B cell (primary cell): ENCODE results near the gene FCRL2. TPM values are rescaled to one million over a fixed set of nuclear protein-coding genes. Genes with fewer than 3 reads are reported as not detected.

Source experiments
- ATAC-seq: fragments of 200-7000 bp; cut with Tn5 transposase; one replicate; pipeline ENCODE4 v1.10.0; 2021; ENCODE audit warnings: low read depth, mild to moderate bottlenecking, moderate number of reproducible peaks, moderate library complexity
- CTCF ChIA-PET: fragments of 350-600 bp; sonication (Branson Sonifier 250); formaldehyde crosslinking; loops from one replicate; lab custom pipeline; 2021; ENCODE audit warnings: antibody characterized with exemption, inconsistent platforms; lab: Charles Lee
- POLR2A ChIA-PET: fragments of 350-600 bp; sonication (Branson Sonifier 250); formaldehyde crosslinking; loops from one replicate; lab custom pipeline; 2021; ENCODE audit warnings: antibody characterized with exemption; lab: Charles Lee
- DNase-seq: peaks from one replicate; pipeline ENCODE4 v3.0.0; 2013
- H2AFZ ChIP-seq: 2 replicates; pipeline ENCODE4 v1.6.1; 2012; ENCODE audit warnings: mild to moderate bottlenecking, low read depth, low read length; ENCODE audit not compliant: insufficient read depth, poor library complexity, severe bottlenecking
- H3K27ac ChIP-seq, 2 donors: 1 replicate in 1 of 2; 2 replicates in 1 of 2; pipeline ENCODE4 v1.5.1; 2012 to 2013; ENCODE audit warnings: low read length in 2 of 2, mild to moderate bottlenecking in 2 of 2, moderate library complexity in 1 of 2
- H3K27me3 ChIP-seq, 4 experiments: fragments of 200-600 bp in 1 of 4; sonication (generic) in 1 of 4; replicated peaks in 1 of 4; 1 replicate in 2 of 4; 2 replicates in 2 of 4; pipeline versions ENCODE4 v1.6.1 to v1.7.0; 2013 to 2016; ENCODE audit warnings: low read length in 3 of 4, mild to moderate bottlenecking in 2 of 4, mixed read lengths in 1 of 4, moderate library complexity in 1 of 4; ENCODE audit not compliant: insufficient read depth in 4 of 4, control insufficient read depth in 3 of 4; ENCODE audit errors: control extremely low read depth in 1 of 4
- H3K36me3 ChIP-seq, 2 experiments: replicated peaks in 1 of 2; 1 replicate in 1 of 2; 2 replicates in 1 of 2; pipeline versions ENCODE4 v1.6.1 to v1.7.1; 2013; ENCODE audit warnings: low read length in 1 of 2; ENCODE audit not compliant: insufficient read depth in 2 of 2, control insufficient read depth in 1 of 2; ENCODE audit errors: control extremely low read depth in 1 of 2, extremely low read depth in 1 of 2
- H3K4me1 ChIP-seq, 2 donors: fragments of 200-600 bp in 1 of 2; sonication (generic) in 1 of 2; 1 replicate in 1 of 2; 2 replicates in 1 of 2; pipeline versions ENCODE4 v1.5.1 to v1.6.1; 2013 to 2017; ENCODE audit warnings: low read length in 2 of 2; ENCODE audit not compliant: control insufficient read depth in 2 of 2, insufficient read depth in 2 of 2
- H3K4me2 ChIP-seq: replicated peaks from 2 replicates; pipeline ENCODE3; 2012; ENCODE audit warnings: mild to moderate bottlenecking, low read depth, low read length; ENCODE audit not compliant: poor library complexity, severe bottlenecking
- H3K4me3 ChIP-seq, 5 experiments: fragments of 200-600 bp in 1 of 5; sonication (generic) in 1 of 5; 1 replicate in 3 of 5; 2 replicates in 2 of 5; pipeline versions ENCODE4 v1.5.1 to v1.7.0; 2011 to 2016; ENCODE audit warnings: low read length in 4 of 5, mild to moderate bottlenecking in 4 of 5, low read depth in 2 of 5, control low read depth in 1 of 5, moderate library complexity in 1 of 5; ENCODE audit not compliant: insufficient read depth in 1 of 5; ENCODE audit errors: control extremely low read depth in 1 of 5, extremely low read depth in 1 of 5
- H3K79me2 ChIP-seq: fragments of 200-600 bp; sonication (generic); one replicate; pipeline ENCODE4 v1.6.0; 2016; ENCODE audit warnings: low read length; ENCODE audit not compliant: control insufficient read depth, insufficient read depth
- H3K9ac ChIP-seq: fragments of 200-600 bp; sonication (generic); 2 replicates; pipeline ENCODE4 v1.6.1; 2017; ENCODE audit warnings: mild to moderate bottlenecking, low read length, moderate library complexity
- H3K9me3 ChIP-seq, 3 donors: one replicate each; pipeline versions ENCODE4 v1.6.1 to v1.7.1; 2013; ENCODE audit warnings: low read length in 2 of 3; ENCODE audit not compliant: control insufficient read depth in 2 of 3, insufficient read depth in 1 of 3; ENCODE audit errors: control extremely low read depth in 1 of 3
- H4K20me1 ChIP-seq: 2 replicates; pipeline ENCODE4 v1.6.0; 2012; ENCODE audit warnings: mild to moderate bottlenecking, low read length; ENCODE audit not compliant: insufficient read depth, control insufficient read depth, poor library complexity, severe bottlenecking
- H3K27ac Mint-ChIP-seq: one replicate; pipeline ENCODE4 v1.8.0; 2021; ENCODE audit warnings: mixed read lengths
- H3K27me3 Mint-ChIP-seq: one replicate; pipeline ENCODE4 v1.8.0; 2021; ENCODE audit warnings: mixed read lengths
- H3K4me1 Mint-ChIP-seq: one replicate; pipeline ENCODE4 v1.8.0; 2021; ENCODE audit warnings: mixed read lengths
- H3K4me3 Mint-ChIP-seq: one replicate; pipeline ENCODE4 v1.8.0; 2021; ENCODE audit warnings: mixed read lengths
- H3K9me3 Mint-ChIP-seq: one replicate; pipeline ENCODE4 v1.8.0; 2022; ENCODE audit warnings: mixed read lengths; ENCODE audit not compliant: insufficient read depth
- EZH2 ChIP-seq: IDR thresholded peaks from 2 replicates; pipeline ENCODE4 v1.6.1; 2012; ENCODE audit warnings: borderline replicate concordance, low read depth, mild to moderate bottlenecking, moderate library complexity, low read length; ENCODE audit not compliant: insufficient read depth, poor library complexity, severe bottlenecking
- WGBS: methylation state at CpG from one replicate; pipeline ENCODE4 v1.1.5; 2013; ENCODE audit warnings: missing lambda C conversion rate; ENCODE audit not compliant: insufficient coverage; 5-methylcytosine and 5-hydroxymethylcytosine counted together
- intact Hi-C: fragments of 100-400 bp; cut with micrococcal nuclease; formaldehyde crosslinking; loops from one replicate; pipeline ENCODE4 v1.10.0; 2022
- polyA plus RNA-seq: library from polyadenylated mRNA; depleted of rRNA; stranded (reverse); fragments of >200 nt; gene quantifications from 2 replicates; pipeline ENCODE4 v1.2.3, GENCODE V29; 2012
- total RNA-seq, 2 donors: library from RNA; stranded (reverse); fragments of 120-200 nt in 1 of 2; gene quantifications; 1 replicate in 1 of 2; 2 replicates in 1 of 2; pipeline versions ENCODE4 v1.2.3 to v1.2.4, GENCODE V29; 2013 to 2022
- TF ChIP-seq, protein P1 (sequence below): fragments of 200-600 bp; IDR thresholded peaks from one replicate; pipeline ENCODE4 v1.8.0; 2022; ENCODE audit warnings: antibody characterized with exemption, mild to moderate bottlenecking

The FCRL2 gene
- total and polyA plus RNA-seq, 2 donors (not counting 1 experiment from before 2014, with no cell fraction given) = 78.3 to 184 TPM

DNA sequence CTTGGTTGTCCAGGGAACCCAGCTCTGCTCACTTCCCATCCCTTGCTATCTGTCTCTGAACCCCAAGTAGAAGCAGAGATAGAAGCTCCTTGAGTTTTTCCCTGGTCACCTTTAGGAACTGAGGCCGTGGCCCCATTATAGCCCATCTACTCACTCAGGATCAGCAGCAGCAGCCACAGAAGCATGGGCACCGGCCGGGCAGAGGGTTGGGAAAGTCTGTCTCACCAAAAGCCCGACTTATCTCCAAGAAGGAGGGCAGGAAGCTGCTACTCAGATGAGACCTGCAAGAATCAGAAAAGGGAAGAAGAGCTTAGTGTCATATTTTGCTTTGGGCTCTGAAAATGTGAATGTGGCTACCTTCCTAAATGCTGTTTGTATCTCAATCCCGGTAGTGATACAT is 76.6 kb downstream of the FCRL2 start:
- Histone ChIP-seq H3K9me3 (no peaks in the 10 kb centered on the region), H3K9ac (peak overlapping the region; percentile 73), H3K79me2 (peaks cover 57% of the 10 kb centered on the region), H3K27ac (peak overlapping the region; percentile 75 to 86), H3K4me2 (peak overlapping the region; percentile 73), H3K27me3 (no peaks in the 10 kb centered on the region), H3K4me1 (peaks cover 87 to 94% of the 10 kb centered on the region in 2 donors), H2AFZ (peak overlapping the region; percentile 23), H3K4me3 (peak overlapping the region; percentile 13 to 73 (median 62)), H4K20me1 (no peaks in the 10 kb centered on the region), H3K36me3 (peaks cover 0 to 8% of the 10 kb centered on the region in 2 experiments)
- no peak for TF ChIP-seq EZH2
- TF ChIP-seq, protein P1, sequence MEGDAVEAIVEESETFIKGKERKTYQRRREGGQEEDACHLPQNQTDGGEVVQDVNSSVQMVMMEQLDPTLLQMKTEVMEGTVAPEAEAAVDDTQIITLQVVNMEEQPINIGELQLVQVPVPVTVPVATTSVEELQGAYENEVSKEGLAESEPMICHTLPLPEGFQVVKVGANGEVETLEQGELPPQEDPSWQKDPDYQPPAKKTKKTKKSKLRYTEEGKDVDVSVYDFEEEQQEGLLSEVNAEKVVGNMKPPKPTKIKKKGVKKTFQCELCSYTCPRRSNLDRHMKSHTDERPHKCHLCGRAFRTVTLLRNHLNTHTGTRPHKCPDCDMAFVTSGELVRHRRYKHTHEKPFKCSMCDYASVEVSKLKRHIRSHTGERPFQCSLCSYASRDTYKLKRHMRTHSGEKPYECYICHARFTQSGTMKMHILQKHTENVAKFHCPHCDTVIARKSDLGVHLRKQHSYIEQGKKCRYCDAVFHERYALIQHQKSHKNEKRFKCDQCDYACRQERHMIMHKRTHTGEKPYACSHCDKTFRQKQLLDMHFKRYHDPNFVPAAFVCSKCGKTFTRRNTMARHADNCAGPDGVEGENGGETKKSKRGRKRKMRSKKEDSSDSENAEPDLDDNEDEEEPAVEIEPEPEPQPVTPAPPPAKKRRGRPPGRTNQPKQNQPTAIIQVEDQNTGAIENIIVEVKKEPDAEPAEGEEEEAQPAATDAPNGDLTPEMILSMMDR = no peak
- Mint-ChIP-seq H3K4me3 (peak overlapping the region; percentile 90), H3K9me3 (no peaks in the 10 kb centered on the region), H3K27me3 (no peaks in the 10 kb centered on the region), H3K4me1 (peaks cover 94% of the 10 kb centered on the region), H3K27ac (peak overlapping the region; percentile 86)
- DNase-seq (peak; percentile 55), ATAC-seq (peak; percentile 25)
- intact Hi-C loops = no loop called here
- POLR2A ChIA-PET = interaction anchor here (1.2 to 2.2 kb wide), 3 partner anchors 24 to 106 kb away, joined by 3 to 9 read pairs (median 4); no protein-coding TSS in a partner anchor
- WGBS = no CpG with 5 or more reads among the region's 5 CpGs
- CTCF ChIA-PET = interaction anchor here (0.6 to 2.6 kb wide), 14 partner anchors 9 to 329 kb away, joined by 3 to 31 read pairs (median 3); partner anchors contain the start of gene FCRL2
